Activated naive CD4-positive, alpha-beta T cell treated with Interleukin-2 at 50 U/mL for 16 hours (primary cell): ENCODE results near the gene ZNF841.
"Not testable (repeated sequence)": the region's sequence is repeated elsewhere in the genome, so short reads cannot be mapped to it uniquely, and the experiment has no call there.

Experiments
- DNase-seq: peaks from one replicate; pipeline ENCODE4 v3.0.0-alpha.2; 2020

Gene ZNF841

GRCh38 chr19:52066258-52066863 lies 29.2 kb downstream of the ZNF841 start:
- no peak for DNase-seq

GRCh38 chr19:52065399-52065798 lies 30.2 kb downstream of the ZNF841 start:
- DNase-seq = no peak

- DNase-seq = not testable (repeated sequence)
Observed at GRCh38 chr19:52056480-52056879, 39.1 kb downstream of the ZNF841 start.

GRCh38 chr19:52051736-52052135 lies 43.8 kb downstream of the ZNF841 start:
- DNase-seq = not testable (repeated sequence)

GRCh38 chr19:52048555-52049501 lies 46.7 kb downstream of the ZNF841 start, which contains the start of gene ZNF432:
Gene ZNF432, minus strand, starts transcription at chr19:52048838. Its CDS starts 1,970 bp downstream, at chr19:52046868.
- DNase-seq = peak; percentile 82

- no peak for DNase-seq
Observed at GRCh38 chr19:52039169-52039568, 56.4 kb downstream of the ZNF841 start.

GRCh38 chr19:52034051-52034728 lies 61.4 kb downstream of the ZNF841 start:
- DNase-seq = no peak

GRCh38 chr19:52028780-52029123 lies 66.8 kb downstream of the ZNF841 start:
- DNase-seq = no peak

GRCh38 chr19:52028027-52028779 lies 67.4 kb downstream of the ZNF841 start, which contains the start of gene ZNF614:
Gene ZNF614, minus strand, starts transcription at chr19:52028379. Its CDS starts 2,634 bp downstream, at chr19:52025745.
- DNase-seq = peak; percentile 86

- not testable (repeated sequence) for DNase-seq
Observed at GRCh38 chr19:52026255-52026990, 69.1 kb downstream of the ZNF841 start.

- not testable (repeated sequence) for DNase-seq
Observed at GRCh38 chr19:52024478-52024877, 71.1 kb downstream of the ZNF841 start.

GRCh38 chr19:52022193-52022592 lies 73.4 kb downstream of the ZNF841 start:
- DNase-seq = no peak

- DNase-seq = no peak
Observed at GRCh38 chr19:52020506-52020905, 75.1 kb downstream of the ZNF841 start.
